NOMO-1 treated with DMSO at 0.1 percent for 48 hours (cell line): ENCODE results near the gene ISLR2.
"Not testable (repeated sequence)": the region's sequence is repeated elsewhere in the genome, so short reads cannot be mapped to it uniquely, and the experiment has no call there.

Experiments used
- DNase-seq: peaks from one replicate; lab custom pipeline; 2025; ENCODE audit not compliant: unreplicated experiment; lab: John Stamatoyannopoulos, UW

The ISLR2 gene

DNA sequence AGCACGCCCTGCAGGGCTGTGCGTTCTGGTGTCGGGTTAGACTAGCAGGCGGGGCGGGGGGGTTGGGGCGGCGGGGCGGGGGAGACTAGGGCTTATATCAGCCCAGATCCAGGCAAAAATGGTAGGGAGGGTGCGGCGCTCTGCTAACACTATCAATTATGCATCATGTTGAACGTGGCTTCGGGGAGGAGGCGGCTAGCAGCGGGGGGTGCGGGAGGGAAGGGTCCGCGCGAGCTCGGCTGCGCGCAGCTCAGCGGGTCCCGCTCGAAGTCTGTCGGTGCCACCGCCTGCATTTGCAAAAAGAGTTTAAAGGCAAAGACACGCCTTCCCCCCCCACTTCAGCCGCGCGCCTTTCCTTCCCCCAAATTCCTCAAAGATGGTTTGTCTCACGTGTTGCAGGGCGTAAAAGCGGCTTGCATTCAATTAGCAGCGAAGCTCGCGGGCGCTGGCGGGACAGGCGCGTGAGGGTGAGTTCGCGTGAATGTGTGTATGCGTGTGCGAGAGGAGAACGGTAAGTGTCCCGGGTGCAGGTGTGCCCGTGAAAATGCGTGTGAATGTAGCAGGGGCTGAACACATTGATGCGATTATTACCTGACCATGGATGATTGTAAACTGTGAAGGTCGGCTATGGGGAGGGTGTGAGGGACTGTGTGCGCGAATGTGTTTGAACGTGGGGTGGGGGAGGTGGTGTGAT is at the start of gene ISLR2:
TSS of gene ISLR2 (plus strand) at position 432 of the 694 bp plus-strand sequence. CDS start 2,169 bp downstream, outside the sequence.
- DNase-seq: no peak

- not testable (repeated sequence) for DNase-seq
Observed at GRCh38 chr15:74082450-74082849, 47.9 kb upstream of the ISLR2 start, which contains the start of gene GOLGA6A. TSS of gene GOLGA6A (minus strand) at chr15:74082550. CDS start at chr15:74082509, 41 bp downstream.

DNA sequence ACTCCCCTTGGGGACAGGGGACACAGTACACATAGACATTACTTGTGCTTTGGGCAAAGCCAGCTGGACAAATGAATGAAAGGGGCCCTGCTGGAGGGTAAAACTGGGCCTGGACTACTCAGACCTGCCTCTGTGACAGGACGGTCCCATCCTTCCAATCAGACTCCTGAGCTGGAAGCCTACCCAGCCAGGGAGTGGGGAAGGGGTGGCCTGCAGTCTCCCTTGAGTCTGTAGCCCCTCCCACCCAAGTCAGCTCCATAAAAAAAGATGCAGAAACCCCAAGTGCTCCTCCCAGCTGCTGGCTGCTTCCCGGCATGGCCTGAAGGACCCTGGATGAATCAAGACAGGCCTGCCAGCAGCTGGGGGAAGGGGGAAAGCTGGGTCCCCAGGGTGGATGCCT is 35.8 kb upstream of the ISLR2 start:
- DNase-seq: not testable (repeated sequence)

GRCh38 chr15:74095610-74096009 is 34.8 kb upstream of the ISLR2 start:
- DNase-seq: not testable (repeated sequence)

GRCh38 chr15:74096753-74097474 is 33.5 kb upstream of the ISLR2 start:
- DNase-seq: not testable (repeated sequence)

DNA sequence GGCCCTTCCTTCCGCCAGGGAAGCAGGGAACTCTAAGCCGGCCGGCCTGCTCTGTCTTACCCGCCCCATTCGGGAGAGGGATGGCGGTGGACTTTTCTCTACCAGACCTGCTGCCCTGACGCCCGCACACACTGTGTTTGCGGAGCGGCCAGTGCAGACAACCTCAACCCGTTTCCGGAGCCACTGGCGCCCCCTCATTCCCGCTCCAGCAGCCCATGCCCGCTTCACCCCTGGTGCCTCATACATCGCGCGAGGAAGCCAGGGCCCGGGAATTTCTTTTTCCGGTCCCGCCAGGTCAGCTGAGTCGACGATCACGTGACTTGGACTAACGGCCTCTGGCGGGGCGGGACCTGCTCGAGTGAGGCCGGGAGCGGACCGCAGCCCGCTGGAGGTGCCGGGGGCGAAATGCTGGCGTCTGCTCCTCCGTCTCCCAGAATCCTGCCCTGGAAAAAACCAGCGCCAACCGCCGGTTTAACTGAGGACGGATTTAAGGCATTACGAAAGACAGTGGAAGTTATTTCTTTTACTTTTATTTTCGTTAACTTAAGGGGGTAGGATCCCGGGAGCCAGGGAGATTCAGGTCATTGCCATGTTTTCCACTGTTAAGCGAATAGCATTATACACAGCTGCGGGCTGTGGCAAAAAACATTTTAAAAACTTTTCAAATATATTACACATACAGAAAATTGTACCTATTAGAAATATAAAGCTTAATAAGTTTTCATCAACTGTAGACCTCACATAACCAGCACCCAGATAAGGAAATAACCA is 30.2 kb upstream of the ISLR2 start:
- not testable (repeated sequence) for DNase-seq

DNA sequence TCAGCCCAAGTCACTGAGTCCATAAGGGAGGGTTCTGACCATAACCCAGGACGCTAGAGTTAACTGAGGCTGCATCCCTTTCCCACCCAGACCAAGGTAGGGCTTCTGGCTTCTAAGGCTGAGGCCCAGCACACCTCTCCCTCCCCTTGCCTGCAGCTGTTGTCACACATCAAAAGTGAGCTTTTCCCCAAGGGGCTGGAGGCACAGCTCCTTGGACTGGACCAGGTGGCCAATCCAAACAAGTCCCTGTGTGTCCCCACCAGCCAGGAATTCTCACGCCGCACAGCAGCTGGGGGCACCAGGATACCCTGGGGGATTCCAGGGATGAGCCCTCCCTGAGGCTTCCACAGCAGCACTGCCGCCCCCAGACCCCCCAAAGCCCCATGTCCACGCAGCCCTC is 22.3 kb upstream of the ISLR2 start:
- DNase-seq: no peak

DNA sequence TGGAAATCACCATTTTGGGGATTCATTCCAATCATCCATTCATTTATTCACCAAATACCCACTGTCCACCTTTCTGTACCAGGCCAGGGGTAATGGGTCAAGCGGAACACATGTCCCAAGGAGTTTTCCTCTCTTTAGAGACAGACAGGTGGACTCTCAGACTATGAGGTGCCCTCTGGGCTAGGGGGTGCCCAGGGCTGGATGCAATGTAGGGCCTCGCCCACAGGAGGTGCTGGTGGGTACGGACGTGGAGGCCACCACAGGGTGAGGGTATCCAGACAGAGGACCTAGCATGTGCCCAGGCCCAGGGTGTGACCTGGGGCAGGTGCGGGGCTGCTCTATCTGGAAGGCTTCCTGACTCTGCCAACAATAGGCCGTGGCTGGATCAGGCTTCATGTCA is 21.8 kb upstream of the ISLR2 start:
- not testable (repeated sequence) for DNase-seq

DNA sequence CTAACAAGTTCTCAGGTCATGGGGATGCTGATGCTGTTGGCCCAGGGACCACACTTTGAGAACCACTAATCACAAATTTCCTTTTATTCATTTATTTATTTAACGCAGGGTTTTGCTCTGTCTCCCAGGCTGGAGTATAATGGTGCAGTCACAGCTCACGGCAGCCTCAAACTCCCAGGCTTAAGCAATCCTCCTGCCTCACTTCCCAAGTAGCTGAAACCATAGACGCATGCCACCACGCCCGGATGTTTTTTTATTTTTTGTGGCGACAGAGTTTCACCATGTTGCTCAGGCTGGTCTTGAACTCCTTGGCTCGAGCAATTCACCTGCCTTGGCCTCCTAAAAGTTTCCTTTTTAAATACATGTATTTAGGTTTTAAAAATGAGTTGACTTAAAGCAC is 20.7 kb upstream of the ISLR2 start:
- peak; percentile 17 for DNase-seq

GRCh38 chr15:74120426-74120825 is 10.0 kb upstream of the ISLR2 start:
- no peak for DNase-seq

DNA sequence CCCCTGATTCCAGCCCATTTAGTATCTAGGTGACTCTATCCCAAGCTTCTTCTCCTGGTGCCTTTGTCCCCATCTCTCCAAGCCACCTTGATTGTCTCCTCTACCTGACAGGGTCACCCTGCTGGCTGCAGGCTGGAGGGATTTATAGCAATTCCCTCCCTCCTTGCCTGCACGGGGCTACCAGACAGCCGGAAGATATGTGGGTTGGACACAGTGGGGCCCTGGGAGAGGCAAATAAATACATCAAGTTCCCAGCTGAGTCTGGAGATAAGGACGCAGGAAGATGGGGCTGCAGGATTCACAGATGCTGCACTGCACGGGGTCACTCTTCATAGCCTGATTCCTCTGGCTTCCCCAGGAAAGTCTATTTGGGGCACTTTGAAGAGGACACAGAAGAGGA is 9.3 kb upstream of the ISLR2 start:
- DNase-seq: no peak

- DNase-seq: no peak
Observed at GRCh38 chr15:74121858-74122257, 8.5 kb upstream of the ISLR2 start.

GRCh38 chr15:74122403-74123130 is 7.8 kb upstream of the ISLR2 start:
- no peak for DNase-seq

- no peak for DNase-seq
Observed at GRCh38 chr15:74123131-74123429, 7.3 kb upstream of the ISLR2 start.

DNA sequence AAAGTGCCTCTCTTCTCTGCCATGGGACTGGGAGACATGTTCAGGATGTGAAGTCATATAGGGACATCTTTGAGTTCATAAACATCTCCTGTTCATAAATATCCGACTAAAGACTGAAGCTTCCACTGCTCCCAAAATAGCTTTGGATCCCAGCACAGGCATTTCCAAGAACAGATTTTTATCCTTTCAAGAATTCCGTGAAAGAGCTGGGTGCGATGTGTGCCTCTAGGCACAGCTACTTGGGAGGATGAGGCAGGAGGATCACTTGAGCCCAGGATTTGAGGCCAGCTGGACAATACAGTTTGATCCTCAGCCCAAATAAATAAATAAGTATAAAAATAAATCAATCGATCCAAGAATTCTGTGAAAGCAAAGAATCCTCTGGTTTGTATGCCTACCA is 6.7 kb upstream of the ISLR2 start:
- no peak for DNase-seq

- DNase-seq: no peak
Observed at GRCh38 chr15:74124196-74124595, 6.2 kb upstream of the ISLR2 start.

DNA sequence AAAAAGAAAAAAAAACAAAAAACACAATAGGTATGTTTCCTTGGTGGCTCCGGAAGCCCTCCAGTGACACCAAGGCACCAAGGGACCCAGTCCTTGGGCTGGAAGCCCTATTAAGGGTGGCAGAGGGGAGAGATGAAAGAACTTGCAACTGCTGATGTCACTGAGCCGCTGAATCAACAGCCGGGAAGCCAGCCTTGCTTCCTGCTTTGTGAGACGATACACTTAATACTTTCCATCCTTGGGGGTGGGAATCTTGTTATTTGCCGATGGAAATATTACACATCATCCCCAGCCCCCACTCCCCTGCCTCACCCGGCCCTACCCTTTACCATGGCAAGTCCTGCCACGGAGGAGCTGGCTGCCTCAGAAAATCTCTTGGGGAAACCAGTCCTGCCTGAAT is 5.6 kb upstream of the ISLR2 start:
- no peak for DNase-seq

- DNase-seq: peak; percentile 74
Observed at GRCh38 chr15:74127255-74127953, 3.0 kb upstream of the ISLR2 start.

- peak; percentile 15 for DNase-seq
Observed at GRCh38 chr15:74127954-74128784, 2.2 kb upstream of the ISLR2 start.
